B cell (primary cell): ENCODE results near the gene NTM. TPM values are rescaled to one million over a fixed set of nuclear protein-coding genes. Genes with fewer than 3 reads are reported as not detected.

Experiments used
- ATAC-seq: fragments of 200-7000 bp; cut with Tn5 transposase; one replicate; pipeline ENCODE4 v1.10.0; 2021; ENCODE audit warnings: low read depth, mild to moderate bottlenecking, moderate number of reproducible peaks, moderate library complexity
- CTCF ChIA-PET: fragments of 350-600 bp; sonication (Branson Sonifier 250); formaldehyde crosslinking; loops from one replicate; lab custom pipeline; 2021; ENCODE audit warnings: antibody characterized with exemption, inconsistent platforms; lab: Charles Lee
- POLR2A ChIA-PET: fragments of 350-600 bp; sonication (Branson Sonifier 250); formaldehyde crosslinking; loops from one replicate; lab custom pipeline; 2021; ENCODE audit warnings: antibody characterized with exemption; lab: Charles Lee
- DNase-seq: peaks from one replicate; pipeline ENCODE4 v3.0.0; 2013
- H2AFZ ChIP-seq: 2 replicates; pipeline ENCODE4 v1.6.1; 2012; ENCODE audit warnings: mild to moderate bottlenecking, low read depth, low read length; ENCODE audit not compliant: insufficient read depth, poor library complexity, severe bottlenecking
- H3K27ac ChIP-seq, 2 donors: 1 replicate in 1 of 2; 2 replicates in 1 of 2; pipeline ENCODE4 v1.5.1; 2012 to 2013; ENCODE audit warnings: low read length in 2 of 2, mild to moderate bottlenecking in 2 of 2, moderate library complexity in 1 of 2
- H3K27me3 ChIP-seq, 4 experiments: fragments of 200-600 bp in 1 of 4; sonication (generic) in 1 of 4; replicated peaks in 1 of 4; 1 replicate in 2 of 4; 2 replicates in 2 of 4; pipeline versions ENCODE4 v1.6.1 to v1.7.0; 2013 to 2016; ENCODE audit warnings: low read length in 3 of 4, mild to moderate bottlenecking in 2 of 4, mixed read lengths in 1 of 4, moderate library complexity in 1 of 4; ENCODE audit not compliant: insufficient read depth in 4 of 4, control insufficient read depth in 3 of 4; ENCODE audit errors: control extremely low read depth in 1 of 4
- H3K36me3 ChIP-seq, 2 experiments: replicated peaks in 1 of 2; 1 replicate in 1 of 2; 2 replicates in 1 of 2; pipeline versions ENCODE4 v1.6.1 to v1.7.1; 2013; ENCODE audit warnings: low read length in 1 of 2; ENCODE audit not compliant: insufficient read depth in 2 of 2, control insufficient read depth in 1 of 2; ENCODE audit errors: control extremely low read depth in 1 of 2, extremely low read depth in 1 of 2
- H3K4me1 ChIP-seq, 2 donors: fragments of 200-600 bp in 1 of 2; sonication (generic) in 1 of 2; 1 replicate in 1 of 2; 2 replicates in 1 of 2; pipeline versions ENCODE4 v1.5.1 to v1.6.1; 2013 to 2017; ENCODE audit warnings: low read length in 2 of 2; ENCODE audit not compliant: control insufficient read depth in 2 of 2, insufficient read depth in 2 of 2
- H3K4me2 ChIP-seq: replicated peaks from 2 replicates; pipeline ENCODE3; 2012; ENCODE audit warnings: mild to moderate bottlenecking, low read depth, low read length; ENCODE audit not compliant: poor library complexity, severe bottlenecking
- H3K4me3 ChIP-seq, 5 experiments: fragments of 200-600 bp in 1 of 5; sonication (generic) in 1 of 5; 1 replicate in 3 of 5; 2 replicates in 2 of 5; pipeline versions ENCODE4 v1.5.1 to v1.7.0; 2011 to 2016; ENCODE audit warnings: low read length in 4 of 5, mild to moderate bottlenecking in 4 of 5, low read depth in 2 of 5, control low read depth in 1 of 5, moderate library complexity in 1 of 5; ENCODE audit not compliant: insufficient read depth in 1 of 5; ENCODE audit errors: control extremely low read depth in 1 of 5, extremely low read depth in 1 of 5
- H3K79me2 ChIP-seq: fragments of 200-600 bp; sonication (generic); one replicate; pipeline ENCODE4 v1.6.0; 2016; ENCODE audit warnings: low read length; ENCODE audit not compliant: control insufficient read depth, insufficient read depth
- H3K9ac ChIP-seq: fragments of 200-600 bp; sonication (generic); 2 replicates; pipeline ENCODE4 v1.6.1; 2017; ENCODE audit warnings: mild to moderate bottlenecking, low read length, moderate library complexity
- H3K9me3 ChIP-seq, 3 donors: one replicate each; pipeline versions ENCODE4 v1.6.1 to v1.7.1; 2013; ENCODE audit warnings: low read length in 2 of 3; ENCODE audit not compliant: control insufficient read depth in 2 of 3, insufficient read depth in 1 of 3; ENCODE audit errors: control extremely low read depth in 1 of 3
- H4K20me1 ChIP-seq: 2 replicates; pipeline ENCODE4 v1.6.0; 2012; ENCODE audit warnings: mild to moderate bottlenecking, low read length; ENCODE audit not compliant: insufficient read depth, control insufficient read depth, poor library complexity, severe bottlenecking
- H3K27ac Mint-ChIP-seq: one replicate; pipeline ENCODE4 v1.8.0; 2021; ENCODE audit warnings: mixed read lengths
- H3K27me3 Mint-ChIP-seq: one replicate; pipeline ENCODE4 v1.8.0; 2021; ENCODE audit warnings: mixed read lengths
- H3K4me1 Mint-ChIP-seq: one replicate; pipeline ENCODE4 v1.8.0; 2021; ENCODE audit warnings: mixed read lengths
- H3K4me3 Mint-ChIP-seq: one replicate; pipeline ENCODE4 v1.8.0; 2021; ENCODE audit warnings: mixed read lengths
- H3K9me3 Mint-ChIP-seq: one replicate; pipeline ENCODE4 v1.8.0; 2022; ENCODE audit warnings: mixed read lengths; ENCODE audit not compliant: insufficient read depth
- CTCF ChIP-seq: fragments of 200-600 bp; IDR thresholded peaks from one replicate; pipeline ENCODE4 v1.8.0; 2022; ENCODE audit warnings: antibody characterized with exemption, mild to moderate bottlenecking
- EZH2 ChIP-seq: IDR thresholded peaks from 2 replicates; pipeline ENCODE4 v1.6.1; 2012; ENCODE audit warnings: borderline replicate concordance, low read depth, mild to moderate bottlenecking, moderate library complexity, low read length; ENCODE audit not compliant: insufficient read depth, poor library complexity, severe bottlenecking
- WGBS: methylation state at CpG from one replicate; pipeline ENCODE4 v1.1.5; 2013; ENCODE audit warnings: missing lambda C conversion rate; ENCODE audit not compliant: insufficient coverage; 5-methylcytosine and 5-hydroxymethylcytosine counted together
- intact Hi-C: fragments of 100-400 bp; cut with micrococcal nuclease; formaldehyde crosslinking; loops from one replicate; pipeline ENCODE4 v1.10.0; 2022
- polyA plus RNA-seq: library from polyadenylated mRNA; depleted of rRNA; stranded (reverse); fragments of >200 nt; gene quantifications from 2 replicates; pipeline ENCODE4 v1.2.3, GENCODE V29; 2012
- total RNA-seq, 2 donors: library from RNA; stranded (reverse); fragments of 120-200 nt in 1 of 2; gene quantifications; 1 replicate in 1 of 2; 2 replicates in 1 of 2; pipeline versions ENCODE4 v1.2.3 to v1.2.4, GENCODE V29; 2013 to 2022

The NTM gene
- total and polyA plus RNA-seq, 2 donors (not counting 1 experiment from before 2014, with no cell fraction given): not detected

GRCh38 chr11:131549770-131550169, 179.4 kb downstream of the NTM start:
- no peaks in the 10 kb centered on the region for H3K4me1 ChIP-seq
- 81% methylated on average over 7 of the region's 8 CpGs for WGBS
- Mint-ChIP-seq H3K4me1 (no peaks in the 10 kb centered on the region), H3K27ac (no peak overlapping the region), H3K27me3 (no peaks in the 10 kb centered on the region), H3K9me3 (no peaks in the 10 kb centered on the region), H3K4me3 (no peak overlapping the region)
- ATAC-seq: no peak
- DNase-seq: no peak
- ChIA-PET POLR2A (no interaction called here), CTCF (no interaction called here)
- no peaks in the 10 kb centered on the region for H4K20me1 ChIP-seq
- H3K4me3 ChIP-seq: no peak overlapping the region
- TF ChIP-seq EZH2 (no peak), CTCF (no peak)
- no peaks in the 10 kb centered on the region for H3K9me3 ChIP-seq
- intact Hi-C loops: no loop called here
- no peaks in the 10 kb centered on the region for H3K36me3 ChIP-seq
- H3K9ac ChIP-seq: no peak overlapping the region
- no peak overlapping the region for H3K27ac ChIP-seq
- H3K79me2 ChIP-seq: no peaks in the 10 kb centered on the region
- no peak overlapping the region for H3K4me2 ChIP-seq
- H2AFZ ChIP-seq: no peak overlapping the region
- H3K27me3 ChIP-seq: no peaks in the 10 kb centered on the region

- H3K9me3 Mint-ChIP-seq: no peaks in the 10 kb centered on the region
- H3K79me2 ChIP-seq: no peaks in the 10 kb centered on the region
- H3K4me3 ChIP-seq: no peak overlapping the region
- POLR2A ChIA-PET: no interaction called here
- H3K4me1 ChIP-seq: no peaks in the 10 kb centered on the region
- H3K36me3 ChIP-seq: no peaks in the 10 kb centered on the region
- intact Hi-C loops: no loop called here
- no peak overlapping the region for H3K27ac ChIP-seq
- H3K4me1 Mint-ChIP-seq: no peaks in the 10 kb centered on the region
- 94% methylated on average over 3 of the region's 4 CpGs for WGBS
- TF ChIP-seq CTCF (no peak), EZH2 (no peak)
- CTCF ChIA-PET: no interaction called here
- H3K9ac ChIP-seq: no peak overlapping the region
- H3K9me3 ChIP-seq: peaks cover 0 to 3% (median 0%) of the 10 kb centered on the region in 3 donors
- H3K4me2 ChIP-seq: no peak overlapping the region
- no peaks in the 10 kb centered on the region for H3K27me3 ChIP-seq
- H3K27ac Mint-ChIP-seq: no peak overlapping the region
- H3K27me3 Mint-ChIP-seq: peaks cover 3% of the 10 kb centered on the region
- ATAC-seq (no peak), DNase-seq (no peak)
- no peak overlapping the region for H2AFZ ChIP-seq
- no peaks in the 10 kb centered on the region for H4K20me1 ChIP-seq
- no peak overlapping the region for H3K4me3 Mint-ChIP-seq
These were observed 189.9 kb downstream of the NTM start for GRCh38 chr11:131560287-131560686.
